NB4 (cell line): ENCODE data around the gene LRG1.

ENCODE experiments used
- POLR2A ChIP-seq: IDR thresholded peaks from 2 replicates; pipeline ENCODE4 v1.6.1; 2011; ENCODE audit warnings: mild to moderate bottlenecking; ENCODE audit not compliant: insufficient read length; ENCODE audit errors: extremely low read depth
- TF ChIP-seq, protein P1 (sequence below): IDR thresholded peaks from one replicate; pipeline ENCODE4 v1.5.1; 2012; ENCODE audit warnings: low read depth, low read length

DNA sequence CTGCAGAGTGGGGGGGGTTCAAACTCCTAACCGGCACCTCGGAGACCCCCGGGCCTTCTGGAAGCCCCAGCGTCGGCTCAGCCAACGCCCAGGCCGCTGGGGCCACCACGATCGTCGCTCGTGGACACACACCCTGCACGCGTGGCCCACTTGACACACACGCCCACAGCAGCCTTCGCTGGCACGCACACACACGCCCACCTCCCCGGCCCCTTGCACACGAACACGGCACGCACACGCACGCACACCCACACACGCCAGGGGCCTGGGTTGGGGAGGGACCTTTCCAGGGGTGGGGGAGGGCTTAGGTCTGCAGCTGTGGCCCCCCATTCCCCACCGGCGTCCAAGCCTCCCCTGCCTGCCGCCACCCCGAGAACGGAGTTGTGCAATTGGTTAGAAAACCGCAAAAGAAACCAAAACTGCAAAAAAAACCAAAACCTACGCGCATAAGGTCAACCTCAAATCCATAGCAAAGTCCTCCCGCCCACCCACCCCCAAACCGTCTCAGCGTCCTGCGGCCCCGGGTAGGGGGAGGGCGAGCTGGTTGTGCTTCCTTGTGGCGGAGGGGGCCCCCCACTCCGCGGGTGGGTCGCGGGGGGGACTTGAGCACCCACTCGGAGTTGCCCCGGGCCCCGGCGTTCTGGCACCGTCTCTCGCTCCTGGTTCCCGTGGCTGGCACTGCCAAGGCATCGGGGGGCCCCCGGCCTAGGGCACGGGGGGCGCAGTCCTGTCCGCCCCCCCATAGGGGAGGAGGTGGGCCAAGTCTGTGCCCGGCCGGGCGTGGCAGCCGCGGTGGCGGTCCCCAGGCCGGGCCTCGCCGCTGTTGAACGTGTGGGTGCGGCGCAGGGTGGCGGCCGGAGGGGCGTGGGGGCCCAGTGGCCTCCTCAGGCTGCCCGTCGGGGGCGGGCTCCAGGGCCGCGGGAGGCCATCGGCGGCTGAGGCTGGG, 3.3 kb upstream of the LRG1 start:
- TF ChIP-seq, protein P1, sequence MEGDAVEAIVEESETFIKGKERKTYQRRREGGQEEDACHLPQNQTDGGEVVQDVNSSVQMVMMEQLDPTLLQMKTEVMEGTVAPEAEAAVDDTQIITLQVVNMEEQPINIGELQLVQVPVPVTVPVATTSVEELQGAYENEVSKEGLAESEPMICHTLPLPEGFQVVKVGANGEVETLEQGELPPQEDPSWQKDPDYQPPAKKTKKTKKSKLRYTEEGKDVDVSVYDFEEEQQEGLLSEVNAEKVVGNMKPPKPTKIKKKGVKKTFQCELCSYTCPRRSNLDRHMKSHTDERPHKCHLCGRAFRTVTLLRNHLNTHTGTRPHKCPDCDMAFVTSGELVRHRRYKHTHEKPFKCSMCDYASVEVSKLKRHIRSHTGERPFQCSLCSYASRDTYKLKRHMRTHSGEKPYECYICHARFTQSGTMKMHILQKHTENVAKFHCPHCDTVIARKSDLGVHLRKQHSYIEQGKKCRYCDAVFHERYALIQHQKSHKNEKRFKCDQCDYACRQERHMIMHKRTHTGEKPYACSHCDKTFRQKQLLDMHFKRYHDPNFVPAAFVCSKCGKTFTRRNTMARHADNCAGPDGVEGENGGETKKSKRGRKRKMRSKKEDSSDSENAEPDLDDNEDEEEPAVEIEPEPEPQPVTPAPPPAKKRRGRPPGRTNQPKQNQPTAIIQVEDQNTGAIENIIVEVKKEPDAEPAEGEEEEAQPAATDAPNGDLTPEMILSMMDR: no peak
- TF ChIP-seq POLR2A: no peak
